ENCODE results near the gene MEGF9.

DNA sequence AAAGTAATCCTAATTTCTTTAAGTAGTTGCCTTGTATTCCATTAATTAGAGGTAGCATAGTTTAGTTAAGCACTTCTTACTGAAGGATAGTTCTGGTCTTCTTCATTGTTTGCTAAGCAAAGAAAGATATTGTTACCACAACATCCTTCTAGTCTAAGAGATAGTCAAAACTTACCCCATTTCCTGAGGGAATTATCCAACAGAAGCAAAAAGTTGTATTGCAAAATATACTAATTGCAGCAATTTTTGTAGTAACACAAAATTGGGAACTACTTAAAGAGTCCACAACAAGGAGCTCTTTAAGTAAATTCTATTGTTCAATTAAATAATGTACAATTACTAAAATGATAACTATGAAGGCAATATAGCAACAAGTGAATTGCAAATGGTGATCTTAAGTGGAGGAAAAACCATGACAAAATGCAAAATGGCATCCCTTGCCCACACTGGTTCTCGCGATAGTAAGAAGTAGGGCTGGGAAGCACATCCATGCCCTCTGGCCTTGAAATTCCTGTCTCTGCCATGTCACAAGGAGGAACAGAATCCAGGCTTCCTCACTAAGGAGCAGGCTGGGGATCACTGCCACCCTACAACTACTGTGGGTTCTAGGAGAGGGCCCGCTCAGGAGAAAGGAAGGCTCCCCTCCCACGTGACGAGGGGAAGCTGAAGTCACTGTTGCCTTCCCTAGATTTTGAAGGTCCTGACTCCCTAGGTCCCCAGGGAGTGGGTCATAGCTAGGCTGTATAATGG is 23.3 kb upstream of the MEGF9 start:
- no peak for TF ChIP-seq EZH2 (IDR thresholded peaks at IDR 0.05; ENCODE audit: low read length)
- TF ChIP-seq, protein P1, sequence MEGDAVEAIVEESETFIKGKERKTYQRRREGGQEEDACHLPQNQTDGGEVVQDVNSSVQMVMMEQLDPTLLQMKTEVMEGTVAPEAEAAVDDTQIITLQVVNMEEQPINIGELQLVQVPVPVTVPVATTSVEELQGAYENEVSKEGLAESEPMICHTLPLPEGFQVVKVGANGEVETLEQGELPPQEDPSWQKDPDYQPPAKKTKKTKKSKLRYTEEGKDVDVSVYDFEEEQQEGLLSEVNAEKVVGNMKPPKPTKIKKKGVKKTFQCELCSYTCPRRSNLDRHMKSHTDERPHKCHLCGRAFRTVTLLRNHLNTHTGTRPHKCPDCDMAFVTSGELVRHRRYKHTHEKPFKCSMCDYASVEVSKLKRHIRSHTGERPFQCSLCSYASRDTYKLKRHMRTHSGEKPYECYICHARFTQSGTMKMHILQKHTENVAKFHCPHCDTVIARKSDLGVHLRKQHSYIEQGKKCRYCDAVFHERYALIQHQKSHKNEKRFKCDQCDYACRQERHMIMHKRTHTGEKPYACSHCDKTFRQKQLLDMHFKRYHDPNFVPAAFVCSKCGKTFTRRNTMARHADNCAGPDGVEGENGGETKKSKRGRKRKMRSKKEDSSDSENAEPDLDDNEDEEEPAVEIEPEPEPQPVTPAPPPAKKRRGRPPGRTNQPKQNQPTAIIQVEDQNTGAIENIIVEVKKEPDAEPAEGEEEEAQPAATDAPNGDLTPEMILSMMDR (optimal IDR thresholded peaks at IDR 0.05 in 1 of 3, IDR thresholded peaks at IDR 0.05 in 1 of 3, conservative IDR thresholded peaks at IDR 0.05 in 1 of 3; ENCODE audit: extremely low read depth in 1 of 3, insufficient read depth in 2 of 3, low read length in 3 of 3), result no peak

All from keratinocyte (primary cell).